Adrenal gland (tissue), 12 donors: ENCODE data around the gene ZNF346. TPM values are rescaled to one million over a fixed set of nuclear protein-coding genes. Genes with fewer than 3 reads are reported as not detected.

ENCODE experiments used
- DNase-seq, 7 donors: peaks; one replicate each; pipeline ENCODE4 v3.0.0-alpha.2; 2019 to 2020
- H3K27ac ChIP-seq, 5 donors: fragments of 200-600 bp; sonication (generic) in 4 of 5; 1 replicate in 3 of 5; 2 replicates in 2 of 5; pipeline versions ENCODE4 v1.5.1 to v1.8.0; 2016 to 2020; ENCODE audit warnings: mild to moderate bottlenecking in 1 of 5
- H3K27me3 ChIP-seq: fragments of 200-600 bp; 2 replicates; pipeline ENCODE4 v1.8.0; 2021
- H3K36me3 ChIP-seq, 2 donors: fragments of 200-600 bp; replicated peaks in 1 of 2; 1 replicate in 1 of 2; 2 replicates in 1 of 2; pipeline versions ENCODE4 v1.5.1 to v1.8.0; 2018 to 2022
- H3K4me1 ChIP-seq, 2 donors: fragments of 200-600 bp; replicated peaks in 1 of 2; 1 replicate in 1 of 2; 2 replicates in 1 of 2; pipeline versions ENCODE4 v1.5.1 to v1.8.0; 2018 to 2021
- H3K4me3 ChIP-seq, 4 donors: fragments of 200-600 bp; sonication (generic) in 3 of 4; one replicate each; pipeline ENCODE4 v1.5.1; 2016 to 2018
- H3K9me3 ChIP-seq, 3 donors: fragments of 200-600 bp; sonication (generic) in 1 of 3; replicated peaks in 1 of 3; 1 replicate in 2 of 3; 2 replicates in 1 of 3; pipeline versions ENCODE4 v1.5.1 to v1.8.0; 2016 to 2021
- CTCF ChIP-seq, 6 experiments: fragments of 450-650 bp in 4 of 6; fragments of 200-600 bp in 2 of 6; sonication (generic) in 1 of 6; IDR thresholded peaks; 1 replicate in 5 of 6; 2 replicates in 1 of 6; pipeline versions ENCODE4 v1.5.1 to v1.8.0; 2016 to 2021; ENCODE audit warnings: antibody characterized with exemption in 6 of 6, mild to moderate bottlenecking in 2 of 6, moderate library complexity in 1 of 6
- POLR2A ChIP-seq, 2 donors: fragments of 450-650 bp; IDR thresholded peaks; one replicate each; pipeline ENCODE4 v1.6.1; 2017; ENCODE audit warnings: antibody characterized with exemption in 2 of 2, mild to moderate bottlenecking in 2 of 2, moderate library complexity in 1 of 2
- WGBS, 4 donors: extraction: QIAGEN DNeasy Blood & Tissue Kit in 2 of 4; methylation state at CpG; one replicate each; pipeline versions ENCODE4 v1.1.5 to v1.1.7; 2013 to 2017; 5-methylcytosine and 5-hydroxymethylcytosine counted together
- intact Hi-C, 2 donors: fragments of 100-400 bp; cut with DNase I; formaldehyde crosslinking; loops; one replicate each; pipeline versions ENCODE4 v1.14.1 to v1.15.0; 2022 to 2023
- polyA plus RNA-seq, 3 donors: library from polyadenylated mRNA; stranded (reverse); fragments of 200-250 nt in 2 of 3; fragments of 350-450 nt in 1 of 3; fragmentation: Illumina TruSeq in 1 of 3; extraction: RNeasy Lipid Tissue Mini Kit (QIAGEN cat#74804) in 1 of 3; gene quantifications; one replicate each; pipeline ENCODE4 v1.2.3, GENCODE V29; 2013 to 2014
- total RNA-seq, 9 donors: library from RNA; depleted of rRNA in 4 of 9; stranded (reverse); fragments of >200 nt in 4 of 9; fragments of 120-200 nt in 1 of 9; fragmentation: NEBNext Ultra II Directional in 1 of 9; extraction: Animal tissue kit (Norgen Biotek cat#: 25700) in 1 of 9; gene quantifications; one replicate each; pipeline versions ENCODE4 v1.1.0 to v1.2.4, GENCODE V29; 2013 to 2023
- donor health status: healthy with polysubstance abuse.
- donor health status: Bipolar disorder and iron deficiency.
- donor health status: DM: yes; HTN: yes; CAD: no.
- donor health status: DM: no; HTN: no; CAD: no.
- donor health status: DM: no; HTN: no; CAD: no.
- donor health status: DM: yes; HTN: yes; CAD: no.

Gene ZNF346
- total and polyA plus RNA-seq, 12 donors = 7.9 to 29.4 (median 17.1) TPM

- DNase-seq = no peak
- Histone ChIP-seq H3K27ac (peak overlapping the region in 2 of 5 donors; percentile 5 to 49), H3K27me3 (no peaks in the 10 kb centered on the region), H3K36me3 (no peaks in the 10 kb centered on the region), H3K4me3 (no peak overlapping the region), H3K4me1 (peaks cover 23 to 35% of the 10 kb centered on the region in 2 donors), H3K9me3 (no peaks in the 10 kb centered on the region)
- 53 to 90% (median 88%) methylated on average over 4 to 29 of the region's 29 CpGs for WGBS, 4 donors
- intact Hi-C loops = loop anchor here in 1 of 2 donors (10.0 kb wide), 1 partner anchor 442 kb away; no protein-coding TSS in a partner anchor
- TF ChIP-seq CTCF (IDR thresholded peaks at IDR 0.05) (no peak), POLR2A (IDR thresholded peaks at IDR 0.05) (no peak)
Measured at GRCh38 chr5:177096162-177097015, 73.9 kb downstream of the ZNF346 start.

- 66 to 83% (median 69%) methylated on average over 13 to 30 of the region's 30 CpGs for WGBS, 4 donors
- TF ChIP-seq CTCF (IDR thresholded peaks at IDR 0.05) = no peak
- TF ChIP-seq POLR2A (IDR thresholded peaks at IDR 0.05) = no peak
- peak in 3 of 7 donors; percentile 37 to 60 (median 45) for DNase-seq
- Histone ChIP-seq H3K27ac (peak overlapping the region in 3 of 5 donors; percentile 14 to 73 (median 58)), H3K4me1 (peaks cover 23 to 35% of the 10 kb centered on the region in 2 donors), H3K36me3 (no peaks in the 10 kb centered on the region), H3K27me3 (no peaks in the 10 kb centered on the region), H3K4me3 (no peak overlapping the region), H3K9me3 (no peaks in the 10 kb centered on the region)
- intact Hi-C loops = loop anchor here in 1 of 2 donors (10.0 kb wide), 1 partner anchor 442 kb away; no protein-coding TSS in a partner anchor
Measured at GRCh38 chr5:177097016-177097985, 74.8 kb downstream of the ZNF346 start.

GRCh38 chr5:177098120-177098469 is 75.6 kb downstream of the ZNF346 start:
- DNase-seq = no peak
- Histone ChIP-seq H3K27ac (peak overlapping the region in 3 of 5 donors; percentile 14 to 73 (median 58)), H3K4me3 (no peak overlapping the region), H3K4me1 (peaks cover 23 to 35% of the 10 kb centered on the region in 2 donors), H3K9me3 (no peaks in the 10 kb centered on the region), H3K27me3 (no peaks in the 10 kb centered on the region), H3K36me3 (no peaks in the 10 kb centered on the region)
- WGBS, 4 donors = 66 to 77% (median 74%) methylated on average over 4 to 6 of the region's 6 CpGs
- TF ChIP-seq POLR2A (IDR thresholded peaks at IDR 0.05) = no peak
- no peak for TF ChIP-seq CTCF (IDR thresholded peaks at IDR 0.05)
- intact Hi-C loops = loop anchor here in 1 of 2 donors (10.0 kb wide), 1 partner anchor 443 kb away; no protein-coding TSS in a partner anchor
